Skeletal muscle cell (primary cell): ENCODE results near the gene MAN1B1.

ENCODE experiments used
- DNase-seq: peaks from one replicate; pipeline ENCODE4 v3.0.0-alpha.2; 2010; ENCODE audit warnings: low read depth
- H3K4me3 ChIP-seq: 2 replicates; pipeline ENCODE4 v1.5.1; 2011; ENCODE audit warnings: low read depth, mild to moderate bottlenecking, control low read depth, low read length, moderate library complexity

The MAN1B1 gene

DNA sequence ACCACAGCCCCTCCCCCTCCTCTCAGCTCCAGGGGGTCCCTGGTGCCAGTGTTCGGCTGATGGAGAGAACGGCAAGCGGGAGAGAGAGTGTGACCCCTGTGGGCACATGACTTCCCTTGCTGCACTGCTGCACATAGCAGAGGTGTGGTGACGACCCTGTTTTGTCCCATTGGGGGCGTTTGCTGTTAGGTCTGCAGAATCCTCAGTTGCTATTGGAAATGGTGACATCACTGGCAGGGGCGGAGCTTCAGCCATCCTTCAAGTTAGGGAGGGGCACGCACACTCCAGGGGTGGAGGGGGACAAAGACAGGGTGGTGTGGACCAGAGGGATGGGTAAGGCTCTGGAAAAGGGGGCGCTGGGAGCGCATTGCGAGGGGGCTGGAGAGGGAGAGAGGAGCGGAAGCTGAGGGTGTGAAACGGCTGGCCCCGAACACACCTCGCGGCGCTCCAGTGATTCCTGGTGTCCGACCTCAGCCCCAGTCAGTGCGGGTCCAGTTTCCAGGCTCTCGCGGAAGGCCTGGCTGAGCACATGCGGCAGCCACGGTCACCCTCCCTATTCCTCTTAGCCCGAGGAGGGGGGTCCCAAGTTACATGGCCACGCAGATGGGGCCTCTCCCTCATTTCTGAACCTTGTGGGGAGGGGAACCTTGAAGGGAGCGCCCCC is 51.4 kb downstream of the MAN1B1 start:
- no peak overlapping the region for H3K4me3 ChIP-seq
- DNase-seq: no peak

GRCh38 chr9:137138722-137139467 is 52.1 kb downstream of the MAN1B1 start, which contains the start of gene GRIN1:
Gene GRIN1, plus strand, starts transcription at chr9:137139154. Its CDS starts 333 bp downstream, at chr9:137139487.
- DNase-seq: no peak
- no peak within 1 kb of the TSS for H3K4me3 ChIP-seq

DNA sequence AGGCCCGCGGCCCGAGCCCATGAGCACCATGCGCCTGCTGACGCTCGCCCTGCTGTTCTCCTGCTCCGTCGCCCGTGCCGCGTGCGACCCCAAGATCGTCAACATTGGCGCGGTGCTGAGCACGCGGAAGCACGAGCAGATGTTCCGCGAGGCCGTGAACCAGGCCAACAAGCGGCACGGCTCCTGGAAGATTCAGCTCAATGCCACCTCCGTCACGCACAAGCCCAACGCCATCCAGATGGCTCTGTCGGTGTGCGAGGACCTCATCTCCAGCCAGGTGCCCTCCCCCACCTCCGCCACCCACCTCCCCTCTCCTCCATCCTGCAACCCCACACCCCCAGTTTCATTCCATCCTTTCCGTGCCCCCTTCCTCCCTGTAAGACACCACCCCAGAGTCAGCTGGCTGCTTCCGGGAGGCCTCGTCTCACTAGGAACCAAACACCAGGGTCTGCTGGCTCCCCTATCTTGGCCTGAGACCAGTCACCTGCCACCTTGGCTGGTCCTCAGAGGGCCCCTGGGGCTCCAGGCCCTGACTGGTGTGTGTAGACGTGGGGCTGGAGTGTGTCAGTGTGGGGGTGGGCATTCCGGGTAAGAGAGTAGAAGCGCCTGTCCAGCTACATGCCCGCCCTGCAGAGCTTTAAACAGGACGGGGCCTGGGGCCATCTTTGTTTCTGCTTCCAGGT is 52.8 kb downstream of the MAN1B1 start:
- no peak overlapping the region for H3K4me3 ChIP-seq
- no peak for DNase-seq

DNA sequence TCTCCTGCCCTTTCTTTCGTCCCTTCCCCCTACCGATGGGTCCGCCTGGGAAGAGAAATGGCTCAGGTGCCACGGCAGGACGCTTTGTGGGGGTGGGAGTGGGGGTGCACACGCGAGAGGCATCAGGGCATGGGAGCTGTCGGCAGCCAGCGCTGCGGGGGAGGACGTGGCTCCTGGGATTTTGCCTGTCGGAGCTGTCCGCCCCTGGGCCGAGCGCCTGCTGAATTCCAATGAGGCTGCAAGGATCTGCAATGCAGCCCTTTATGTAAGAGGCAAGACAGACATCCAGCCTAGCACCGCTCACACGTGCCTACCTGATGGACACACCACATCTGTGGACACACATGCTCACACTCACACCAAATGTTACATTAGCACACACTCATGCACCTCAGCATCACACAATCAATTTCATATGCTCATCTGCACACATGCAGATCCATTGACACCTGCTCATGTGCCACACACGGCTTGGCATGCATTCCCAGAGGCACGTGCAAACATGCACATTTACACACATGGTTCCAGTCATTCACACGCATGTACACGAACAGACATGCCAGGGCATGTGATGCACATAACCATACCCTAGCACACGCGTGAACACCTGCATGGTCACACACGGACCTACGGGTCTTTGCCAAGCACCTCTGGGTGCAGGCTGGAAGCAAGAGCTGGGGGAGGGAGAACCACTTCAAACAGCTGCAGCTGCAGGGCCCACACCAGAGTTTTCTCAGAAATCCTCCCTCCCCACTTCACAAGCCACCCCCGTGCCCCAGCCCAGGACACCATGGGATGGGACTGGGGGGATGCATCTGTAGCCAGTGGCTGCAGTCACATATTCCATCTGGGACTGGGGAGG is 53.6 kb downstream of the MAN1B1 start:
- H3K4me3 ChIP-seq: no peak overlapping the region
- DNase-seq: no peak

- no peak overlapping the region for H3K4me3 ChIP-seq
- no peak for DNase-seq
These were observed 54.4 kb downstream of the MAN1B1 start for GRCh38 chr9:137141050-137141810.

DNA sequence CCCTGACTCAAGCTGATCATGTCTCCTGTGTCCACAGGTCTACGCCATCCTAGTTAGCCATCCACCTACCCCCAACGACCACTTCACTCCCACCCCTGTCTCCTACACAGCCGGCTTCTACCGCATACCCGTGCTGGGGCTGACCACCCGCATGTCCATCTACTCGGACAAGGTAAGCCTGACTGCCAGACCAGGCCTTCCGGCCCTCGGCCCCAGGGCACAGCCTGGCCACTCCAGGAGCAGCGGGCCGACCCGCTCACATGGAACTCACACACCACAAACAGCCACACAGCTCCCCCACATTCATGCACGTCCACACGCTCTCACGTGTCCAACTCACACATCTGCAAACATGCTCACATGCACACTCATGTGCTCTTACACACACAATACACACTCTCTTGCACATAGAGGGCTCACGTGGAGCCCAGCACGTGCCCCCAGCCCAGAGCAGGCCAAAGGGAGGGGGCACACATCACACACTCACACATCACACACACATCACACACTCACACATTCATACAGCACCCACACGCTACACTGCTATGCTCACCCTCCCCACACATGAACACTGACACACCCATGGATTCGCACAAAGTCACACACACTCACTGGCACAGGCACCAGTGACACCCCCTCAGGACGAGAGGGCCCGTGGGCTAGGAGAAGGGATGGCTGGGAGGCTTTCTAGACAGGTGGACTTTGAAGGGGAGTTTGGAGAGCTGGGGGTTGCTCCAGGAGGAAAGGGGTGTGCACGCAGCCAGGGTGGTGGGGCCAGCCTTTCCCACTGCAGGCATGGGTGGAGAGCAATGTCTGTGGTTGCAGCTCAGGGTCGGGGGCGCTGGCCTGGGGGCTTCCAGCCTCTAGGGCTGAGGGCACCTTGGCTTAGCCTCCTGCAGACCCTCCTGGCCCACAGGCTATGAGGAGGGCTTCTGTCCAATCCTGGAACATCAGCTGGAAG is 55.5 kb downstream of the MAN1B1 start:
- H3K4me3 ChIP-seq: no peak overlapping the region
- no peak for DNase-seq

- DNase-seq: no peak
- H3K4me3 ChIP-seq: no peak overlapping the region
These were observed 56.7 kb downstream of the MAN1B1 start for GRCh38 chr9:137143459-137143858.

- H3K4me3 ChIP-seq: no peak overlapping the region
- DNase-seq: no peak
These were observed 59.1 kb downstream of the MAN1B1 start for GRCh38 chr9:137145731-137146526.

- no peak for DNase-seq
- no peak overlapping the region for H3K4me3 ChIP-seq
These were observed 59.7 kb downstream of the MAN1B1 start for GRCh38 chr9:137146527-137146918.

GRCh38 chr9:137147091-137147792 is 60.5 kb downstream of the MAN1B1 start:
- no peak overlapping the region for H3K4me3 ChIP-seq
- DNase-seq: no peak

DNA sequence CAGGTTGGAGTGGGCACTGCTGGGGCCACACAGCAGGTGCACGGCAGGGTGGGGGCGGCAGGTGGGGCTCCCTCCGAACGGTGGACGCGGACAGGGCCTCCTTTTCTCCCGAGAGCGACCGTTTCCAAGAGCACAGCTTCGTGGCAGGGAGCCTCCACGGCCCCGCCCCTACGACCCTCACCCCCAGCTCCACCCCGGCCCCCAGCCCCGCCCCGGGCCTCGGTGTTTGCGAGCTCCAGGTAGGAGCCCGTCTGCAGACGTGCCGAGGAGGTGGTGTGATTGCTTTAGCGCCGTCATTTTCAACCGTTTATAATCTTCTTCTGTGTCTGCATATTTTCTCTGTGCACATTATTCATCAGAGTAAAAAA is 61.0 kb downstream of the MAN1B1 start:
- no peak for DNase-seq
- H3K4me3 ChIP-seq: no peak overlapping the region

DNA sequence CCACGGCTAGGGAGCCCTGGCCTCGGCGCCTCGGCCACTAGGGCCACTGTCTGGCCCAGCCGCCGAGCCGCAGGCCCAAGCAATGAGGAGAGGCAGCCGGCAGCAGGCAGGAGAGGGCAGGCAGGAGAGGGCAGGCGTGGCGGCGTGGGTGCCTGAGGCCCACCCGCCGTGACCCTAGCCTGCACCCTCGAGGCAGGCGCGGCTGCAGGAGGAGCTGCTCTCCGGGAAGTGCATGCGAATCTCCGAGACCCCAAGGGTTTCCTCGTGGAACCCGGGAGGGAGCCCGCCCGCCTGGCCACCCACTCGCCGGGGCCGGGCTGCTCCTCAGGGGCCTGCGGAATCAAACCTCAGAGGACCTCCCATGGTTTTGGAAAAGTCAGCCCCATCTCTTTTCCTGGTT is 61.5 kb downstream of the MAN1B1 start:
- no peak for DNase-seq
- H3K4me3 ChIP-seq: no peak overlapping the region

DNA sequence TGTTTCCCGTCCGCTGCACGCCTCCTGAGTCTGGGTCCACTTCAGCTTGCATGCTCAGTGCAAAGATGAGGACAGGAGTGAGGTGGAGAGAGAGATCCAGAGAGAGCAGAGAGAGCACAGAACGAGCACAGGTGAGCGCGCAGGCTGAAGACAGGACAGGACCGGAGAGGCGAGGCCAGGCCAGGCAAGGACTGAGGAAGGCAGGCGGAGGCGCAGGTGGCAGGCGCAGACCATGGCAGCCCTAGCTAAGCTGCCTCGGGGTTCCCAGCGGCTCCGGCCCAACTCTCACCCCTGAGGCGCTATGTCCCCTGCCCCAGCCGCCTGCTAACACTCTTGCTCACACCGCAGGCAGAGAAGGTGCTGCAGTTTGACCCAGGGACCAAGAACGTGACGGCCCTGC is 61.9 kb downstream of the MAN1B1 start:
- H3K4me3 ChIP-seq: no peak overlapping the region
- no peak for DNase-seq

DNA sequence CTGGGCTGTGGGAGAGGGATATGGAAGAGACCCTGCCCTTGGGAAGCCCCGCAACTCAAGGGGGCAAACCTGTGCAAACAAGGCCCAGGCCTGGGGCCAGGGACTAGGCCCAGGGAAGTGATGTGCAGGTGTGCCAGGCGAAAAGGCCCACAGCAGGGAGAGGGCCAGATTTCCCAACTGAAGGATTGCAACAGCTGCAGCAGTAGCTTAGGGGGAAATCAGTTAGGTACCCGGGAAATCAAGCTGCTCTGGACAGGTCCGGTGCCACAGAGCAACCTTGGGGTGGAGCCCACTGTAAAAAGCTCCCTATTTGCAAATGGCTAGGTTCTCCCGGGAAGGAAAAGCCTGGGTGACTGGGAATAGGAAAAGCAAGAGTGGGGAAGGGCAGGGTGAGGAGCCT is 62.6 kb downstream of the MAN1B1 start:
- DNase-seq: no peak
- no peak overlapping the region for H3K4me3 ChIP-seq

GRCh38 chr9:137149942-137150616 is 63.3 kb downstream of the MAN1B1 start:
- no peak for DNase-seq
- H3K4me3 ChIP-seq: no peak overlapping the region
